ENCODE results near the gene SYDE1. TPM values are rescaled to one million over a fixed set of nuclear protein-coding genes. Genes with fewer than 3 reads are reported as not detected.

The SYDE1 gene
- total RNA-seq, 1 experiment from 2014 or later, result 15.0 TPM

GRCh38 chr19:15118789-15119494 is 11.7 kb downstream of the SYDE1 start (continued):
- TF ChIP-seq CDX4 (CRISPR knock-in tag; IDR thresholded peaks at IDR 0.05; ENCODE audit: borderline replicate concordance) (no peak), TP53 (CRISPR knock-in tag; IDR thresholded peaks at IDR 0.05) (no peak), OVOL2 (CRISPR knock-in tag; IDR thresholded peaks at IDR 0.05; ENCODE audit: borderline replicate concordance) (no peak), JAZF1 (CRISPR knock-in tag; IDR thresholded peaks at IDR 0.05) (no peak)

DNA sequence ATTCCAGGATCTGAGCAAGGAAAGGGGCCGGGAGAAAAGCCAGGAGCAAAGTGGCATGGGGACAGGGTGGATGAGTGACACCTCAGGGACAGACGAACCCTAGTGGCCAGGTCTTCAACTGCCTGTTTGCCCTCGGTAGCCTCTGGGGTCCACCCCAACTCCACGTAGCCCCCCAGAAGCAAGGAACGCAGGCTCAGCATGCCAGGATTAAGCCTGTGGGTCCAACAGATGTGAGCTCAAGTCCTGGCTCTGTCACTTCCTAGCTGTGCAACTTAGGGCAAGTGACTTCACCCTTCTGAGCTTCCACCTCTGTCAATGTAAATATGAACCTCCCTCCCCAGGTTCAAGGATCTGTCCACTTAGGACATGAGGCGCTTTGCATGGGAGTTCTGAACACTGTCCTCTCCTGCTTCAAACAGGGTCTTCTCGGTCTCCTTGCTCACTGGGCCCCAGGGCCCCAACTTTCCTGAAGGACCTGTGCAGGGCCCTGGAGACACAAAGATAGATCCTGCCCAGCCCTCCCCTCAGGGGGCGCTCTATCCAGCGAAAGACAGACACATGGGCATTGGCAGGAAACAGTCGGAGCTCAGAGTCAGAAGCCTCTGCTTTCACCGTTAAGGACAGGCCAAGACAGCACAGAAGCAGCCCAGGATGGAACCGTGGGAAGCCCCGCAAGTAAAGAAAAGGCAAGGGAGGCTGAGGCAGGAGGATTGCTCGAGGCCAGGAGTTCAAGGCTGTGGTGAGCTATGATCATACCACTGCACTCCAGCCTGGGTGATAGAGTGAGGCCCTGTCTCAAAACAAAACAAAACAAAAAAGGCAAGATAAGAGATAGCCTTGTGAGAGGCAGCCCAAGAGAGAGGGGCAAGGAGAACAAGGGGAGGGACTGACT is 13.2 kb downstream of the SYDE1 start:
- H3K27me3 Mint-ChIP-seq (ENCODE audit: low read depth), result no peaks in the 10 kb centered on the region
- TF ChIP-seq PRDM15 (CRISPR knock-in tag; IDR thresholded peaks at IDR 0.05) (no peak), TEAD4 (CRISPR knock-in tag; IDR thresholded peaks at IDR 0.05) (no peak)
- TF ChIP-seq, protein P1, sequence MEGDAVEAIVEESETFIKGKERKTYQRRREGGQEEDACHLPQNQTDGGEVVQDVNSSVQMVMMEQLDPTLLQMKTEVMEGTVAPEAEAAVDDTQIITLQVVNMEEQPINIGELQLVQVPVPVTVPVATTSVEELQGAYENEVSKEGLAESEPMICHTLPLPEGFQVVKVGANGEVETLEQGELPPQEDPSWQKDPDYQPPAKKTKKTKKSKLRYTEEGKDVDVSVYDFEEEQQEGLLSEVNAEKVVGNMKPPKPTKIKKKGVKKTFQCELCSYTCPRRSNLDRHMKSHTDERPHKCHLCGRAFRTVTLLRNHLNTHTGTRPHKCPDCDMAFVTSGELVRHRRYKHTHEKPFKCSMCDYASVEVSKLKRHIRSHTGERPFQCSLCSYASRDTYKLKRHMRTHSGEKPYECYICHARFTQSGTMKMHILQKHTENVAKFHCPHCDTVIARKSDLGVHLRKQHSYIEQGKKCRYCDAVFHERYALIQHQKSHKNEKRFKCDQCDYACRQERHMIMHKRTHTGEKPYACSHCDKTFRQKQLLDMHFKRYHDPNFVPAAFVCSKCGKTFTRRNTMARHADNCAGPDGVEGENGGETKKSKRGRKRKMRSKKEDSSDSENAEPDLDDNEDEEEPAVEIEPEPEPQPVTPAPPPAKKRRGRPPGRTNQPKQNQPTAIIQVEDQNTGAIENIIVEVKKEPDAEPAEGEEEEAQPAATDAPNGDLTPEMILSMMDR (IDR thresholded peaks at IDR 0.05), result peak; percentile 23; the same call in 1 of the 2 replicates
- peak; percentile 49 for DNase-seq (ENCODE audit: low spot score)
- no peak overlapping the region for H3K4me3 Mint-ChIP-seq
- ChIA-PET CTCF (interaction anchor here (0.6 to 2.3 kb wide), 19 partner anchors 8 to 336 kb away, joined by 3 to 14 read pairs (median 4); partner anchors contain the start of gene EPHX3), POLR2A (no interaction called here)
- peaks cover 49% of the 10 kb centered on the region for H3K36me3 Mint-ChIP-seq
- peaks cover 5% of the 10 kb centered on the region; the same call in 1 of the 2 replicates for H3K4me1 Mint-ChIP-seq
- no peaks in the 10 kb centered on the region for H3K9me3 Mint-ChIP-seq
- H3K27ac Mint-ChIP-seq, result no peak overlapping the region; the same call in 1 of the 2 replicates
- ATAC-seq, result no peak

DNA sequence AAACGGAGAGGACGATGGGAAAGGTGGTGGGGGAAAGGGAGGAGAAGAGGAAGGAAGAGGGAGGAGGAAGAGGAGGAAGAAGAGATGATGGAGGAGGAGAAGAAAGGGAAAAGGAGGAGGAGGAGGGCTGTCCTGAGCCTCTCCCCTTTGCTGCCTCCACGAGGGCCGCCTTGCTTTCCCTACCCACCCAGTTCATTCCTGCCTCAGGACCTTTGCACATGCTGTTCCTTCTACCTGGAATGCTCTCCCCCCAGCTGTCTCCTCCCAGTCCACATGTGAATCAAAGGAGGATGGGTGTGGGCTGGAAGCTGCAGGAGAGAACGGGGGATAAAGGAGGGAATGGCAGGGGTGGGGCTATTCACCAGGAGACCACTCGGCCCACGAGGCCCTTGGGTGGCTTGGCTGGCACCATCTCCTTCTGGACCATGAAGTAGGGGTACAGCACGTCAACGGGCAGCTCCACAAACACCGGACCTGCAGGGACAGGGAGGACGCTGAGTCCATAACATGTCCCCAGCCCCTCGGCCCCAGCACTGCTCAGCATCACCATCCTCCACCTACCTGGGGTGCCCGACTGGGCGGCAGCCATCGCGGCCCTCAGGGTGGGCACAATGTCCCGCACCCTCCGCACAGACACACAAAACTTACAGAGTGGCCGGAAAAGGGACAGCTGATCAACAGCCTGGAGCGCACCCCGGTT is 15.3 kb downstream of the SYDE1 start:
- CTCF ChIA-PET, result no interaction called here
- Mint-ChIP-seq H3K9me3 (no peaks in the 10 kb centered on the region), H3K27ac (no peak overlapping the region), H3K36me3 (peaks cover 41% of the 10 kb centered on the region), H3K27me3 (ENCODE audit: low read depth) (no peaks in the 10 kb centered on the region; the same call in 1 of the 2 replicates), H3K4me3 (no peak overlapping the region), H3K4me1 (peaks cover 5% of the 10 kb centered on the region; the same call in 1 of the 2 replicates)
- no peak for DNase-seq (ENCODE audit: low spot score)
- POLR2A ChIA-PET, result no interaction called here
- no peak for ATAC-seq
- TF ChIP-seq SOX15 (CRISPR knock-in tag; IDR thresholded peaks at IDR 0.05) (no peak), ATF1 (CRISPR knock-in tag; IDR thresholded peaks at IDR 0.05) (no peak), NFYB (CRISPR knock-in tag; conservative IDR thresholded peaks at IDR 0.05; ENCODE audit: low read depth) (no peak), ZNF532 (CRISPR knock-in tag; IDR thresholded peaks at IDR 0.05; ENCODE audit: borderline replicate concordance) (no peak), ETV6 (CRISPR knock-in tag; IDR thresholded peaks at IDR 0.05) (no peak), ERG (CRISPR knock-in tag; IDR thresholded peaks at IDR 0.05) (no peak), NR2C2 (CRISPR knock-in tag; IDR thresholded peaks at IDR 0.05) (no peak)
- TF ChIP-seq, protein P2, sequence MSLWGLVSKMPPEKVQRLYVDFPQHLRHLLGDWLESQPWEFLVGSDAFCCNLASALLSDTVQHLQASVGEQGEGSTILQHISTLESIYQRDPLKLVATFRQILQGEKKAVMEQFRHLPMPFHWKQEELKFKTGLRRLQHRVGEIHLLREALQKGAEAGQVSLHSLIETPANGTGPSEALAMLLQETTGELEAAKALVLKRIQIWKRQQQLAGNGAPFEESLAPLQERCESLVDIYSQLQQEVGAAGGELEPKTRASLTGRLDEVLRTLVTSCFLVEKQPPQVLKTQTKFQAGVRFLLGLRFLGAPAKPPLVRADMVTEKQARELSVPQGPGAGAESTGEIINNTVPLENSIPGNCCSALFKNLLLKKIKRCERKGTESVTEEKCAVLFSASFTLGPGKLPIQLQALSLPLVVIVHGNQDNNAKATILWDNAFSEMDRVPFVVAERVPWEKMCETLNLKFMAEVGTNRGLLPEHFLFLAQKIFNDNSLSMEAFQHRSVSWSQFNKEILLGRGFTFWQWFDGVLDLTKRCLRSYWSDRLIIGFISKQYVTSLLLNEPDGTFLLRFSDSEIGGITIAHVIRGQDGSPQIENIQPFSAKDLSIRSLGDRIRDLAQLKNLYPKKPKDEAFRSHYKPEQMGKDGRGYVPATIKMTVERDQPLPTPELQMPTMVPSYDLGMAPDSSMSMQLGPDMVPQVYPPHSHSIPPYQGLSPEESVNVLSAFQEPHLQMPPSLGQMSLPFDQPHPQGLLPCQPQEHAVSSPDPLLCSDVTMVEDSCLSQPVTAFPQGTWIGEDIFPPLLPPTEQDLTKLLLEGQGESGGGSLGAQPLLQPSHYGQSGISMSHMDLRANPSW (CRISPR knock-in tag; conservative IDR thresholded peaks at IDR 0.05; ENCODE audit: low read depth), result no peak
